ENCODE results near the gene TAS2R14.

The TAS2R14 gene

GRCh38 chr12:10904686-10905085 lies 34.4 kb downstream of the TAS2R14 start:
- no peak for TF ChIP-seq CTCF (IDR thresholded peaks at IDR 0.05)

- peak; percentile 54 for TF ChIP-seq CTCF (IDR thresholded peaks at IDR 0.05)
Measured at GRCh38 chr12:10901427-10901826, 37.6 kb downstream of the TAS2R14 start.

- no peak for TF ChIP-seq CTCF (IDR thresholded peaks at IDR 0.05)
Measured at GRCh38 chr12:10900972-10901371, 38.1 kb downstream of the TAS2R14 start.

GRCh38 chr12:10900530-10900929 lies 38.5 kb downstream of the TAS2R14 start:
- TF ChIP-seq CTCF (IDR thresholded peaks at IDR 0.05): no peak

- TF ChIP-seq CTCF (IDR thresholded peaks at IDR 0.05): no peak
Measured at GRCh38 chr12:10896854-10897253, 42.2 kb downstream of the TAS2R14 start.

- TF ChIP-seq CTCF (IDR thresholded peaks at IDR 0.05): no peak
Measured at GRCh38 chr12:10891937-10892336, 47.1 kb downstream of the TAS2R14 start.

- no peak for TF ChIP-seq CTCF (IDR thresholded peaks at IDR 0.05)
Measured at GRCh38 chr12:10889226-10889625, 49.8 kb downstream of the TAS2R14 start.
